Neural cell (in vitro differentiated cells): ENCODE data around the gene DRD4. TPM values are rescaled to one million over a fixed set of nuclear protein-coding genes. Genes with fewer than 3 reads are reported as not detected.
"Not testable (repeated sequence)": the region's sequence is repeated elsewhere in the genome, so short reads cannot be mapped to it uniquely, and the experiment has no call there.

Experiments used
- H2AFZ ChIP-seq: fragments of 200-600, 300-800 bp; sonication (generic), shearing (Covaris generic); 2 replicates; pipeline ENCODE4 v1.6.0; 2014; ENCODE audit warnings: low read depth, mild to moderate bottlenecking, antibody characterized with exemption, low read length, moderate library complexity
- H3F3A ChIP-seq: fragments of 200-600 bp; shearing (Covaris generic); 2 replicates; pipeline ENCODE4 v1.6.1; 2016; ENCODE audit warnings: mild to moderate bottlenecking, moderate library complexity, mixed read lengths, antibody characterized with exemption, low read length; ENCODE audit not compliant: insufficient read depth, poor library complexity, severe bottlenecking
- H3K27ac ChIP-seq: fragments of 200-600, 300-800 bp; sonication (generic), shearing (Covaris generic); 2 replicates; pipeline ENCODE4 v1.5.1; 2014; ENCODE audit warnings: mild to moderate bottlenecking, low read length, moderate library complexity
- H3K27me3 ChIP-seq: fragments of 300-800, 200-600 bp; sonication (generic), shearing (Covaris generic); 2 replicates; pipeline ENCODE4 v1.6.0; 2014; ENCODE audit warnings: mild to moderate bottlenecking, low read depth, low read length, moderate library complexity; ENCODE audit not compliant: insufficient read depth
- H3K36me3 ChIP-seq: fragments of 300-800, 200-600 bp; sonication (generic), shearing (Covaris generic); 2 replicates; pipeline ENCODE4 v1.5.1; 2014; ENCODE audit warnings: mild to moderate bottlenecking, antibody characterized with exemption, low read length, moderate library complexity; ENCODE audit not compliant: insufficient read depth
- H3K4me2 ChIP-seq: fragments of 300-800, 200-600 bp; sonication (generic), shearing (Covaris generic); 2 replicates; pipeline ENCODE4 v1.6.0; 2014; ENCODE audit warnings: mild to moderate bottlenecking, low read length
- H3K4me3 ChIP-seq: fragments of 300-800, 200-600 bp; sonication (generic), shearing (Covaris generic); 2 replicates; pipeline ENCODE4 v1.5.1; 2014; ENCODE audit warnings: mild to moderate bottlenecking, low read length, moderate library complexity
- H3K79me2 ChIP-seq: fragments of 200-600 bp; shearing (Covaris generic); replicated peaks from 2 replicates; pipeline ENCODE4 v1.6.0; 2014; ENCODE audit warnings: mild to moderate bottlenecking, low read length, moderate library complexity; ENCODE audit not compliant: insufficient read depth
- H3K9ac ChIP-seq: fragments of 300-800, 200-600 bp; sonication (generic), shearing (Covaris generic); 2 replicates; pipeline ENCODE4 v1.6.1; 2016; ENCODE audit warnings: mild to moderate bottlenecking, low read length, mixed read lengths
- H3K9me2 ChIP-seq: fragments of 200-600 bp; shearing (Covaris generic); 2 replicates; pipeline ENCODE4 v1.6.1; 2016; ENCODE audit warnings: mild to moderate bottlenecking, low read length, mixed read lengths; ENCODE audit not compliant: insufficient read depth
- H3K9me3 ChIP-seq: fragments of 200-600, 300-800 bp; sonication (generic), shearing (Covaris generic); 2 replicates; pipeline ENCODE4 v1.6.1; 2016; ENCODE audit warnings: mild to moderate bottlenecking, mixed run types, low read length, moderate library complexity, mixed read lengths
- H4K20me1 ChIP-seq: fragments of 200-600 bp; shearing (Covaris generic); 2 replicates; pipeline ENCODE4 v1.6.1; 2016; ENCODE audit warnings: mild to moderate bottlenecking, mixed run types; ENCODE audit not compliant: insufficient read depth
- CTCF ChIP-seq: fragments of 450-650 bp; IDR thresholded peaks from 2 replicates; pipeline ENCODE4 v1.5.1; 2014; ENCODE audit warnings: antibody characterized with exemption, mild to moderate bottlenecking, moderate library complexity; ENCODE audit not compliant: poor library complexity, severe bottlenecking
- EP300 ChIP-seq: fragments of 450-650 bp; conservative IDR thresholded peaks from 2 replicates; pipeline ENCODE4 v1.6.1; 2014; ENCODE audit warnings: antibody characterized with exemption, mild to moderate bottlenecking, moderate library complexity; ENCODE audit not compliant: poor library complexity, severe bottlenecking
- EZH2 ChIP-seq: fragments of 200-600, 300-800 bp; shearing (Covaris generic), sonication (generic); IDR thresholded peaks from 2 replicates; pipeline ENCODE4 v1.6.1; 2014; ENCODE audit warnings: antibody characterized with exemption, low read length, borderline replicate concordance, mild to moderate bottlenecking; ENCODE audit not compliant: insufficient read depth, poor library complexity, severe bottlenecking
- POLR2AphosphoS5 ChIP-seq: IDR thresholded peaks from 2 replicates; pipeline ENCODE4 v1.6.1; 2012
- RAD21 ChIP-seq: fragments of 450-650 bp; conservative IDR thresholded peaks from 2 replicates; pipeline ENCODE4 v1.6.1; 2014; ENCODE audit warnings: antibody characterized with exemption, mild to moderate bottlenecking, moderate library complexity
- SMC3 ChIP-seq: fragments of 450-650 bp; conservative IDR thresholded peaks from 2 replicates; pipeline ENCODE4 v1.6.1; 2014; ENCODE audit warnings: antibody characterized with exemption, mild to moderate bottlenecking, moderate library complexity; ENCODE audit not compliant: poor library complexity
- polyA plus RNA-seq: library from polyadenylated mRNA; depleted of rRNA; stranded (reverse); fragments of >200 nt; gene quantifications from 2 replicates; pipeline ENCODE4 v1.2.3, GENCODE V29; 2014

Gene DRD4
- polyA plus RNA-seq, 1 donor from 2014 or later = not detected

GRCh38 chr11:650482-650881 is 13.4 kb downstream of the DRD4 start:
- Histone ChIP-seq H3K4me3 (no peak overlapping the region), H3K9ac (no peak overlapping the region), H3K27ac (no peak overlapping the region), H4K20me1 (no peaks in the 10 kb centered on the region), H3K9me2 (no peaks in the 10 kb centered on the region), H2AFZ (no peak overlapping the region), H3F3A (no peaks in the 10 kb centered on the region), H3K9me3 (no peaks in the 10 kb centered on the region), H3K36me3 (no peaks in the 10 kb centered on the region), H3K4me2 (no peak overlapping the region), H3K79me2 (no peaks in the 10 kb centered on the region), H3K27me3 (no peaks in the 10 kb centered on the region)
- no peak for TF ChIP-seq RAD21
- no peak for TF ChIP-seq POLR2AphosphoS5
- TF ChIP-seq SMC3 = no peak
- TF ChIP-seq EZH2 = no peak
- TF ChIP-seq CTCF = no peak
- no peak for TF ChIP-seq EP300

GRCh38 chr11:653136-653535 is 16.1 kb downstream of the DRD4 start:
- H3K27me3 ChIP-seq, H3K4me2 ChIP-seq, H3K9ac ChIP-seq, H3F3A ChIP-seq, H3K36me3 ChIP-seq, H3K27ac ChIP-seq, H4K20me1 ChIP-seq, H3K9me2 ChIP-seq, H3K4me3 ChIP-seq, H3K79me2 ChIP-seq, H3K9me3 ChIP-seq, H2AFZ ChIP-seq: not testable (repeated sequence)

- Histone ChIP-seq H3K27me3 (no peaks in the 10 kb centered on the region), H3K4me2 (no peak overlapping the region), H4K20me1 (no peaks in the 10 kb centered on the region), H3K9ac (no peak overlapping the region), H3K4me3 (no peak overlapping the region), H3K9me3 (no peaks in the 10 kb centered on the region), H3K79me2 (no peaks in the 10 kb centered on the region), H3K27ac (no peak overlapping the region), H3K36me3 (no peaks in the 10 kb centered on the region), H2AFZ (no peak overlapping the region), H3K9me2 (no peaks in the 10 kb centered on the region), H3F3A (no peaks in the 10 kb centered on the region)
- TF ChIP-seq CTCF = no peak
These were observed 16.8 kb downstream of the DRD4 start for GRCh38 chr11:653837-654236.

GRCh38 chr11:654444-654843 is 17.4 kb downstream of the DRD4 start:
- H2AFZ ChIP-seq, H3F3A ChIP-seq, H3K9ac ChIP-seq, H3K9me2 ChIP-seq, H3K4me3 ChIP-seq, H3K27me3 ChIP-seq, H3K4me2 ChIP-seq, H3K9me3 ChIP-seq, H3K79me2 ChIP-seq, H3K27ac ChIP-seq, H3K36me3 ChIP-seq, H4K20me1 ChIP-seq: not testable (repeated sequence)
